H9 (cell line): ENCODE data around the gene IRF2BP1. TPM values are rescaled to one million over a fixed set of nuclear protein-coding genes. Genes with fewer than 3 reads are reported as not detected.

Experiments used
- DNase-seq: peaks from one replicate; pipeline ENCODE4 v3.0.0-alpha.2; 2017
- H2AFZ ChIP-seq: one replicate; pipeline ENCODE4 v1.6.1; 2013; ENCODE audit warnings: mild to moderate bottlenecking, low read length, control low read depth, moderate library complexity
- H2AK5ac ChIP-seq: 2 replicates; pipeline ENCODE4 v1.6.1; 2013; ENCODE audit warnings: low read length, control low read depth, mixed read lengths; ENCODE audit not compliant: insufficient read length
- H2BK120ac ChIP-seq: one replicate; pipeline ENCODE4 v1.6.1; 2013; ENCODE audit warnings: low read depth, mild to moderate bottlenecking, low read length, control low read depth, inconsistent platforms; ENCODE audit not compliant: poor library complexity, severe bottlenecking
- H2BK12ac ChIP-seq: 2 replicates; pipeline ENCODE4 v1.6.1; 2013; ENCODE audit warnings: low read length, control low read depth, mixed read lengths, low read depth; ENCODE audit not compliant: insufficient read length
- H2BK15ac ChIP-seq: 2 replicates; pipeline ENCODE4 v1.6.1; 2013; ENCODE audit warnings: low read depth, low read length, control low read depth
- H2BK20ac ChIP-seq: one replicate; pipeline ENCODE4 v1.6.1; 2013; ENCODE audit warnings: low read depth, mild to moderate bottlenecking, low read length, control low read depth, inconsistent platforms; ENCODE audit not compliant: poor library complexity, severe bottlenecking
- H2BK5ac ChIP-seq: 2 replicates; pipeline ENCODE4 v1.6.1; 2013; ENCODE audit warnings: low read length, control low read depth, mixed read lengths; ENCODE audit not compliant: insufficient read length
- H3K14ac ChIP-seq: 2 replicates; pipeline ENCODE4 v1.6.1; 2013; ENCODE audit warnings: low read length, control low read depth; ENCODE audit not compliant: insufficient read depth
- H3K18ac ChIP-seq: 2 replicates; pipeline ENCODE4 v1.6.1; 2013; ENCODE audit warnings: low read depth, mild to moderate bottlenecking, mixed read lengths, low read length, control low read depth; ENCODE audit not compliant: insufficient read length
- H3K23ac ChIP-seq: 2 replicates; pipeline ENCODE4 v1.6.1; 2013; ENCODE audit warnings: low read length, control low read depth, mixed read lengths, low read depth; ENCODE audit not compliant: insufficient read length
- H3K23me2 ChIP-seq: 2 replicates; pipeline ENCODE4 v1.6.1; 2013; ENCODE audit warnings: low read depth, mild to moderate bottlenecking, mixed read lengths, low read length, control low read depth; ENCODE audit not compliant: insufficient read length, poor library complexity, severe bottlenecking
- H3K27ac ChIP-seq: 2 replicates; pipeline ENCODE4 v1.5.1; 2013; ENCODE audit warnings: low read length, control low read depth, mixed read lengths, low read depth; ENCODE audit not compliant: insufficient read length
- H3K27me3 ChIP-seq: 2 replicates; pipeline ENCODE4 v1.6.1; 2013; ENCODE audit warnings: low read length, control low read depth, inconsistent platforms; ENCODE audit not compliant: insufficient read depth
- H3K4ac ChIP-seq: 2 replicates; pipeline ENCODE4 v1.6.1; 2013; ENCODE audit warnings: low read depth, mild to moderate bottlenecking, control low read depth, inconsistent platforms, low read length, moderate library complexity
- H3K4me1 ChIP-seq: 2 replicates; pipeline ENCODE4 v1.6.1; 2013; ENCODE audit warnings: low read length, control low read depth, inconsistent platforms; ENCODE audit not compliant: insufficient read depth
- H3K4me2 ChIP-seq: 2 replicates; pipeline ENCODE4 v1.6.1; 2013; ENCODE audit warnings: low read length, control low read depth, mixed read lengths; ENCODE audit not compliant: insufficient read length, insufficient read depth
- H3K56ac ChIP-seq: 2 replicates; pipeline ENCODE4 v1.6.1; 2013; ENCODE audit warnings: low read depth, mild to moderate bottlenecking, mixed read lengths, low read length, control low read depth; ENCODE audit not compliant: insufficient read length
- H3K79me1 ChIP-seq: 2 replicates; pipeline ENCODE4 v1.6.1; 2013; ENCODE audit warnings: low read depth, mild to moderate bottlenecking, moderate library complexity, low read length, control low read depth, inconsistent platforms; ENCODE audit not compliant: insufficient read depth, poor library complexity, severe bottlenecking
- H3K79me2 ChIP-seq: 2 replicates; pipeline ENCODE4 v1.6.1; 2013; ENCODE audit warnings: low read length, control low read depth, inconsistent platforms; ENCODE audit not compliant: insufficient read depth
- H3K9ac ChIP-seq: 2 replicates; pipeline ENCODE4 v1.6.1; 2013; ENCODE audit warnings: low read length, control low read depth, mixed read lengths; ENCODE audit not compliant: insufficient read length; ENCODE audit errors: extremely low read depth
- H3K9me3 ChIP-seq: one replicate; pipeline ENCODE4 v1.6.1; 2013; ENCODE audit warnings: low read depth, low read length, inconsistent platforms; ENCODE audit not compliant: control insufficient read depth
- H3T11ph ChIP-seq: one replicate; pipeline ENCODE4 v1.6.1; 2013; ENCODE audit warnings: mild to moderate bottlenecking, low read length, control low read depth, inconsistent platforms
- H4K20me1 ChIP-seq: one replicate; pipeline ENCODE4 v1.6.1; 2013; ENCODE audit not compliant: control insufficient read depth, insufficient read length, insufficient read depth
- H4K5ac ChIP-seq: 2 replicates; pipeline ENCODE4 v1.6.1; 2013; ENCODE audit warnings: low read depth, mild to moderate bottlenecking, mixed read lengths, low read length, control low read depth; ENCODE audit not compliant: insufficient read length
- H4K8ac ChIP-seq: replicated peaks from 2 replicates; pipeline ENCODE4 v1.6.1; 2013; ENCODE audit warnings: low read length, control low read depth, mixed read lengths, low read depth; ENCODE audit not compliant: insufficient read length
- H4K91ac ChIP-seq: 2 replicates; pipeline ENCODE4 v1.6.1; 2013; ENCODE audit warnings: low read depth, mild to moderate bottlenecking, moderate library complexity, mixed read lengths, low read length, control low read depth; ENCODE audit not compliant: insufficient read length
- H3K27ac Mint-ChIP-seq, 3 experiments: 2 replicates in 2 of 3; 3 replicates in 1 of 3; pipeline ENCODE4 v1.8.0; 2020 to 2021; ENCODE audit warnings: mixed read lengths in 3 of 3, mild to moderate bottlenecking in 1 of 3, moderate library complexity in 1 of 3
- H3K27me3 Mint-ChIP-seq: 2 replicates; pipeline ENCODE4 v1.8.0; 2021; ENCODE audit warnings: low read depth, mild to moderate bottlenecking, moderate library complexity, mixed read lengths
- H3K36me3 Mint-ChIP-seq, 3 experiments: 2 replicates in 2 of 3; 3 replicates in 1 of 3; pipeline ENCODE4 v1.8.0; 2020 to 2021; ENCODE audit warnings: low read depth in 3 of 3, mixed read lengths in 3 of 3; ENCODE audit not compliant: insufficient read depth in 1 of 3
- H3K4me1 Mint-ChIP-seq, 2 experiments: 2 replicates each; pipeline ENCODE4 v1.8.0; 2020; ENCODE audit warnings: mixed read lengths in 2 of 2
- H3K4me3 Mint-ChIP-seq, 2 experiments: 2 replicates in 1 of 2; 3 replicates in 1 of 2; pipeline ENCODE4 v1.8.0; 2020 to 2021; ENCODE audit warnings: mild to moderate bottlenecking in 2 of 2, mixed read lengths in 2 of 2, moderate library complexity in 1 of 2
- H3K9me3 Mint-ChIP-seq, 2 experiments: 2 replicates in 1 of 2; 3 replicates in 1 of 2; pipeline ENCODE4 v1.8.0; 2020; ENCODE audit warnings: mild to moderate bottlenecking in 2 of 2, mixed read lengths in 2 of 2, moderate library complexity in 1 of 2
- WGBS: extraction: QIAGEN DNeasy Blood & Tissue Kit; methylation state at CpG from one replicate; pipeline ENCODE4 v1.1.7; 2013; ENCODE audit warnings: missing lambda C conversion rate, low lambda C conversion rate, mixed read lengths; ENCODE audit not compliant: insufficient read length; ENCODE audit errors: extremely low coverage; 5-methylcytosine and 5-hydroxymethylcytosine counted together
- total RNA-seq: library from RNA; stranded (reverse); gene quantifications from 2 replicates; pipeline ENCODE4 v1.2.1, GENCODE V29; 2021
- TF ChIP-seq, protein P1 (sequence below): fragments of 200-600 bp; sonication (generic); conservative IDR thresholded peaks from 3 replicates; pipeline ENCODE4 v1.8.0; 2021; ENCODE audit warnings: antibody characterized with exemption, mild to moderate bottlenecking

The IRF2BP1 gene
- total RNA-seq, 1 experiment from 2014 or later, result 28.2 TPM

DNA sequence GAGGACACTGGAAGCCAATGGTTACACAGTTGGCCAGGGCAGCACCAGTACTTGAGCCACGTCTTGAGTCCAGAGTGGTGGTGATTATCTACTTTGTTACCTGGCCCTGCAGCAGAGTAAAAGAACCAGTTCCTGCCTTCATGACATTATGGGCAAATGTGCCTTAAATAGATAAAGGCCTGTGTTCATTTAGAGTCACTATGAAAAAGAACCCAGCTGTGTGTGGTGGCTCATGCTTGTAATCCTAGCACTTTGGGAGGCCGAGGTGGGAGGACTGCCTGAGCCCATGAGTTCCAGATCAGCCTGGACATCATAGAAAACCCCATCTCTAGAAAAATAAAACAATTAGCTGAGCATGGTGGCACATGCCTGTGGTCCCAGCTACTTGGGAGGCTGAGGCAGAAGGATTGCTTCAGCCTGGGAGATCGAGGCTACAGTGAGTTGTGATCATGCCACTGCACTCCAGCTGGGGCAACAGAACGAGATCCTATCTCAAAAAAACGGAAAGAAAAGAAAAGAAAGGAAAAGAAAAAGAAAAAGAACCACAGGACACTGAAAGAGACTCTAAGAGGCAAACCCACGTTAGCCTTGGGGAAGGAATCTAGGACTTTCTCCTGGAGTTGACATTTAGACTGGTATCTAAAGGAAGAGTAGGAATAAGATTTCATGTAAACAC is 3.4 kb upstream of the IRF2BP1 start:
- H3T11ph ChIP-seq, result no peak overlapping the region
- H3K27ac ChIP-seq, result no peak overlapping the region
- H3K23me2 ChIP-seq, result peaks cover 8% of the 10 kb centered on the region
- no peaks in the 10 kb centered on the region for H3K4me1 ChIP-seq
- H3K27ac Mint-ChIP-seq, result no peak overlapping the region
- no peaks in the 10 kb centered on the region for H3K9me3 ChIP-seq
- H3K14ac ChIP-seq, result no peak overlapping the region
- no peaks in the 10 kb centered on the region for H3K27me3 Mint-ChIP-seq
- H3K4me3 Mint-ChIP-seq, result no peak overlapping the region; a peak in 1 of 5 replicates
- H2BK120ac ChIP-seq, result no peak overlapping the region
- no peaks in the 10 kb centered on the region for H3K9me3 Mint-ChIP-seq
- H4K91ac ChIP-seq, result no peak overlapping the region
- H2BK5ac ChIP-seq, result no peak overlapping the region
- H3K27me3 ChIP-seq, result no peaks in the 10 kb centered on the region
- no peak overlapping the region for H2BK12ac ChIP-seq
- no peaks in the 10 kb centered on the region for H3K79me1 ChIP-seq
- no peak overlapping the region for H4K5ac ChIP-seq
- H2AFZ ChIP-seq, result no peak overlapping the region
- peaks cover 2 to 7% (median 5%) of the 10 kb centered on the region in 3 experiments; a peak in 4 of 7 replicates for H3K36me3 Mint-ChIP-seq
- no peak overlapping the region for H3K56ac ChIP-seq
- no peak overlapping the region for H2BK15ac ChIP-seq
- no peak overlapping the region for H3K18ac ChIP-seq
- no peak overlapping the region for H3K23ac ChIP-seq
- no peak overlapping the region for H2AK5ac ChIP-seq
- no peak overlapping the region for H2BK20ac ChIP-seq
- H3K9ac ChIP-seq, result no peak overlapping the region
- WGBS, result no CpG with 5 or more reads among the region's 6 CpGs
- no peaks in the 10 kb centered on the region for H4K20me1 ChIP-seq
- H3K4ac ChIP-seq, result no peak overlapping the region
- no peak overlapping the region for H3K4me2 ChIP-seq
- H3K79me2 ChIP-seq, result no peaks in the 10 kb centered on the region
- no peak overlapping the region for H4K8ac ChIP-seq
- peaks cover 7 to 17% of the 10 kb centered on the region in 2 experiments; a peak in 3 of 4 replicates for H3K4me1 Mint-ChIP-seq
- no peak for DNase-seq
- TF ChIP-seq, protein P1, sequence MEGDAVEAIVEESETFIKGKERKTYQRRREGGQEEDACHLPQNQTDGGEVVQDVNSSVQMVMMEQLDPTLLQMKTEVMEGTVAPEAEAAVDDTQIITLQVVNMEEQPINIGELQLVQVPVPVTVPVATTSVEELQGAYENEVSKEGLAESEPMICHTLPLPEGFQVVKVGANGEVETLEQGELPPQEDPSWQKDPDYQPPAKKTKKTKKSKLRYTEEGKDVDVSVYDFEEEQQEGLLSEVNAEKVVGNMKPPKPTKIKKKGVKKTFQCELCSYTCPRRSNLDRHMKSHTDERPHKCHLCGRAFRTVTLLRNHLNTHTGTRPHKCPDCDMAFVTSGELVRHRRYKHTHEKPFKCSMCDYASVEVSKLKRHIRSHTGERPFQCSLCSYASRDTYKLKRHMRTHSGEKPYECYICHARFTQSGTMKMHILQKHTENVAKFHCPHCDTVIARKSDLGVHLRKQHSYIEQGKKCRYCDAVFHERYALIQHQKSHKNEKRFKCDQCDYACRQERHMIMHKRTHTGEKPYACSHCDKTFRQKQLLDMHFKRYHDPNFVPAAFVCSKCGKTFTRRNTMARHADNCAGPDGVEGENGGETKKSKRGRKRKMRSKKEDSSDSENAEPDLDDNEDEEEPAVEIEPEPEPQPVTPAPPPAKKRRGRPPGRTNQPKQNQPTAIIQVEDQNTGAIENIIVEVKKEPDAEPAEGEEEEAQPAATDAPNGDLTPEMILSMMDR, result no peak
